Cortex of kidney (tissue), 1 donor: ENCODE results near the gene NAA15.
"Not testable (repeated sequence)": the region's sequence is repeated elsewhere in the genome, so short reads cannot be mapped to it uniquely, and the experiment has no call there.

ENCODE experiments used
- DNase-seq: peaks from one replicate; lab custom pipeline; 2025; lab: John Stamatoyannopoulos, UW

The NAA15 gene

DNA sequence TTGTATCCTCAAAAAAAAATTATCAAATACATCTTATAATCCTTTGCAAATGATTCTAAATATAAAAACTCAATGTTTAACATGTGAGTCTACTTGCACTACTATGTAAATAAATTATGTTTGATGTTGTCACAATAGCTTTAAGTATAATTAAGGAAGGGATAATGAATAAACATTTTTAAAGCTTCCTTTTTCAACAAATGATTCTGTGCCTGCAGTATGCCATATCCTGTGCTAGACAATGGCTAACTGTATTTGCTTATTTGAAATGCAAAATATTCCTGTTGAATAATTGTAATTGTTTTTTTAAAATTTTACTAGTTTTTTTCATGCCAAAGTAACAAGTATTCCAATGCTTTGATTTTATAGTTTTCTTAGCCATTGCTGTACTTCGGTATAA, 60.0 kb downstream of the NAA15 start:
- DNase-seq: no peak

DNA sequence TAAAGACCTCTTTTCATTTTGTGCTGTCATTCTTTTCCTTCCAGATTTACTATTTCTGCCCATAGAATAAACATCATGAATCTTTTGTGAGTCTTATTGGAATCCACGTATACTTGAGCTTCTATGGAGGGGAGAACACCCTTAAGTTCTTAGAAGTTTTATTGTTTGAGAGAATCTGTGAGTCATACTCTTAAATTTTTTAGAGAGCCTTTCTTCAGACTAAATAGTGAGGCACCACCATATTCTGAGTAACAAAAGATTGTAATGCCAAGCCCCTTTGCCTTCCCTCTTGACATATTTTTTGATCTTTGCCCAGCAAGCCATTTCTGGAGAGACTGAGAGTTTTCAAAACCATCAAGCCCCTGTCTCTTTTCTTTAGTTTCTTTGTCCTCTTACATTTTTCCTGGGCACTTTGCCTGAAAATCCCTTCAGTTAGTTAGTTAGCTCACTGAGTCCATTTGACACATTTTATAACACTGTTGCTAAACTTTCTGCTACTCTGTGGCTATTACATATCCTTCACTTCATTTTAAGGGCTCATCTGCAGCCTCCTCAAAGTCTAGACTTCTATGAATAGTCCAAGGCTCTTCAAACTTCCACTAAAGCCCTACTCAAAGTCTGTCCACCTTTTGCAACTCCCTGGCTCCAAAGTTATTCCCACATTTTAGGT, 66.3 kb downstream of the NAA15 start:
- DNase-seq: no peak

DNA sequence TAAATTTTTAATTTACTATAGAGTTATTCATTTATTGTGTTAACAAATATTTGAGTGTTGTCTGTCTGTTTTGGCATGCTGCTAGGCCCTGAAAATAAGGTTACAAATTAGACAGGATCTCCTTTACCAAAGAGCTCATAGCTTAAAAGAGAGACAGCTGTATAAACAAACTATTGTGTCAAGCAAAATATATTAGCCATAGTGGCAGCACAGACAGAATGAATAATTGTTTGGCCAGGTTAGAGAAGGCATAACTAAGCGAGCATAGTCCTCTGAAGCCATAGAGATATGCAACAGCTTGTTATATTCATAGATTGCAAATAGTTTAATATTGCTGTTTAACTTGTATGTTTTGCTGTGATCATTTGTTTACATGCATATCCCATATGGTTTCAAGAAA, 67.7 kb downstream of the NAA15 start:
- no peak for DNase-seq

DNA sequence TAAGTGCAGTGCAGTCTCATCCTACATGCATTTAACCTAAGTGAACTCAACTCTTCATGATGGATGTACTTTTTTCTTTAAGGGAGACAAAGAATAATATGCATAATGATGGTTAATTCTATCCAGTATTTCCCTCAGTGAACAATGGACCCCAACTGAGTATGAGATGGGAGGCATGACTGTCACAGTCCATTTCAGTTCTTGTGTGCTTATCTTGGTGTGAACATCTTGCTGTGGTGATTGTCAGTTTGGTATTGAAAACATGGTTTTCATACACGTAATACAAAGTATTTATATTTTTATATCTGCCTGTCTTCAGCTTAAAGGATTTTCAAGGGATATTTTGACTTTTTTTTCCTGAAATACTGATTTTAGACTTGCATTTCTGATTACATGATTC, 72.9 kb downstream of the NAA15 start:
- no peak for DNase-seq

DNA sequence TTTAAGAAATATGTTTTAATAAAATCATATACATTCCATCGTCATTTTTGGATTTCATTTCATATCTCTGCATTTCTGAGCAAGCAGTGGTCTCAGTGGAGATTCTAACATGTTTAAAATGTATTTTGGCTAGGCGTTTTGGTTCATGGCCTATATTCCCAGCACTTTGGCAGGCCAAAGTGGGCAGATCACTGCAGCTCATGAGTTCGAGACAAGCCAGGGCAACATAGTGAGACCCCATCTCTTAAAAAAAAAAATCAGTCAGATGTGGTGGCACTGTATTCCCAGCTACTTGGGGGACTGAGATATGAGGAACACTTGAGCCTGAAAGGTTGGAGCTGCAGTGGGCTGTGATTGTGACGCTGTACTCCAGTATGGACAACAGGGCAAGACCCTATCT, 85.1 kb downstream of the NAA15 start:
- DNase-seq: no peak

DNA sequence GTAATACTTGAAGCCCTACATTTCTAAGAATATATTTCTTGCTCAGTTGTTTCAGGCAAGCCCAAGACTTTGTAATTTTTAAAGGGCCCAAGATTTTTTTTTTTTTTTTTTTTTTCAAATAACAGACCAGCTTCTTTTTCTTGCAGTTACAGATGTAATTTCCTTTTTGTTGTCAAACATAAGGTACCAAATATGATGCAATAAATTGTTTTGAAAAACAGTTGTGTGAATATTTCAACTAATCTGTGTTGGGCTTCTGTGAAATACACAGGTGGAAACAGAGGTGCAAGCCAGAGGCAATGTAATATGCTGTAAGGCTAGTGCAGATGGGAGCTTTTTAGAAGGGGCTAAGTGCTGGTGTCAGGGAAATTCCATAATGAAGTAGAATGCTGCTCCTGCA, 87.8 kb downstream of the NAA15 start:
- no peak for DNase-seq

DNA sequence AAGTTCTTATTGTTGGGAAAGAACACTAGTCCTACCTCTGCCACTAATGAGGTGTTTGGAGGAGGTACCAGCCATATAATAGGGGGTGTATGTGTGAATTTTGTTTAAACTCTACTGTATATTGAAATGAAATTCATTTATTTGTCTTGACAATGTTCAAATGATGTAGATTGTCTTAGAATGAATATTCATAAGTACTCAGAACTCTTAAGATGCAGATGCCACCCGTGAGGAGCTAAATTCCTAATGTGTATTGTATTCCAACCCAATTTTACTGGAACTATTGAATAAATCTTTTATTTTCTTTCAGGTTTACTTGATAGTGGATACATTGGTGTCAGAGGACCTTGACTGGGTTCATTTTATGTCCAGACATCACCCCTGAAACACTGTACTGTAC, 88.7 kb downstream of the NAA15 start:
- no peak for DNase-seq

DNA sequence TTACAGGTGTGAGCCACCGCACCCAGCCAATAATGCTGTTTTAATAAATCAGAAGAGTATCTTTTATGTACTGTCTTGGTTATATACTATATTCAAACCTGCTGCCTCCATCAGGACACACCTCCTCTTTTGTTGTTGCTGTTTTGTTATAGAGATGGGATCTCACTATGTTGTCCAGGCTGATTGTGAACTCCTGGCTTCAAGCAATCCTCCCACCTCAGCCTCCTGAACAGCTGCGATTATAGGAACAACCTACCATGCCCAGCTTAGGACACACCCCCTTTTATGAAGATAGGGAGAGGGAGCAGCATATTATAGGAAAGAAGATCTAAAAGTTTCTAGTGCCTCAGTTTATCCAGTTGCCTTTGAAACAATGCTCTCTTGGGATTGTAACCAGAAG, 90.4 kb downstream of the NAA15 start:
- DNase-seq: no peak

DNA sequence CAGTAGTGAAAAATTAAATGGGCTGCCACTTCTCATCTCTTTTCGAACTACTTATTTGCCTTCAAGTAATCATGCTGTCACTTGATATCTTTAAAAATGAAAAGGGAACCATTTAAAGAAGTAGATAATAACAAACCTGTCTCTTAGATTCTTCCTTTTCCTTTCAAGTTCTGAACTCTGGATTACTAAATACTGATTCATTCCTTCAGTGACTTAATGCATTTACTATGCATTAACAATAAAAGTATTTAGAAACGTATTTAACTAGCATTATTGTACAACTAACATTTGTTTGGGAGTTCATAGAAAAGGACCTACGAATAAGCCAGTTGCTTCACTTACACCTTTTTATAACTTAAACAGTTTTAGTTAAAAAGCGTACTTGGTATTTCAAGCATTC, 91.5 kb downstream of the NAA15 start:
- no peak for DNase-seq

DNA sequence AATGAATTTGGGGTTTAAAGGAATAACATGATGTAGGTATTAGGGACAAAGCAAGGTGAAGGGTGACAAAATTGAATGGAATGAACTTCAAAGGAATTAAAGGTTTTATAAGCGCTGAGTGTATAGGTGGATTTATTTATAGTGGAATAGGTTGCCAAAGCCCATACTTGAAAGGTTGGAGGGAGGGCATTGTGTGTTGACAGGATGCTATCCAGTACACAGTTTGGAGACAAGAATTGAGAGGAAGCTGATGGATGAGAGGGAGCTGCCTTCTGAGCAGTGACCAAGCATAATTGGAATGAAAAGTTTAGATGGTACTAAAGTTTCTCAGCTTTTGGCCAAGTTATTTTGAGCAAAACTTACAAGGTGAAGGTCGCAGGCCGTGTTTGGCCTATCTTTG, 100.1 kb downstream of the NAA15 start:
- DNase-seq: no peak

DNA sequence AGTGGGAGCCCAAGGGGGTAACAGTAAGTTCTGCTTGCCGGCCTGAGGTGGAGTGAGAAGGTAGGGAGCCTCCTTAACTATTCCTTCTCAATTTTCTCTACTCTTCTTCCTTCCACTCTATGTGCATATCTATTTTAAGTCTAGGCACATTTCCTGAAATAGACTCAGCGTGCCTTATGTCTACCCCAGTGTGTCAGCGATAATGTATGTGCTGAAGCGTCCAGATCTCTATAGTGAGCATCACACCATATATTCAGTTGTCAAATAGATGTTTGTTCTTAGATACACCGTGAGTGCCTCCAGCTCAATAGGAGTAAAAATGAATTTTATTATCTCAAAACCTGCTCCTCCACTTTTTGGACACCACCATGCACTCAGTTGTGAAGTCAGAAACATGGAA, 101.1 kb downstream of the NAA15 start:
- DNase-seq: no peak

DNA sequence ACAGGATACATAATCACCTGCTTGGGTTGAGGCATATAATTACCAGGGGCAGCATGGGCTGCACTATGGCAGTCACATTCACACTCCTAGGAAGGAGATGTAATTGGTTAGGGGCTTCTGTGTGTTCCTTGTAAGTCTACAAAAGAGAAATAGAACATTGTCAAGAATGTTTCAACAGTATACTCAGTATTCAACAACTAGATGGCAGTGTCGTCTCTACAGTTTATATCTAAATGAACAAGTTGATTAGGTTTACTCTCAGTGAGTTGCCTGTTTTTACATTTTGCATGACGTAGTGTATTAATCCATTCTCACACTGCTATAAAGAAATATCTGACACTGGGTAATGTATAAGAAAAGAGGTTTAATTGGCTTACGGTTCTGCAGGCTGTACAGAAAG, 102.2 kb downstream of the NAA15 start:
- no peak for DNase-seq

DNA sequence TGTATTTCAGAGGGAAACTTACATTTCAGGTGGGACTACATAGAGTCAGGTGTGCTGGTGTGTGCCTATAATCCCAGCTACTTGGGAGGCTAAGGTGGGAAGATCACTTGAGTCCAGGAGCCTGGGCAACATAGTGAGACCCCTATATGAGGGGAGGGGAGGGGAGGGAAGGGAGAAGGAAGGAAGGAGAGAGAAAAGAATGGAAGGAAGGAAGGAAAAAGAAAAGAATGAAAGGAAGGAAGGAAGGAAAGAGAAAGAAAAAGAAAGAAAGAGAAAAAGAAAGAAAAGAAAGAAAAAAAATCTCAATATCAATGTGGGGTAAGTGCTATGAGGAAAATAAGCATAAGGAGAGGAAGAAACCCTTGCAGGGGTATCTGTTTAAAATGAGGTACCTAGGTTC, 109.0 kb downstream of the NAA15 start:
- no peak for DNase-seq

DNA sequence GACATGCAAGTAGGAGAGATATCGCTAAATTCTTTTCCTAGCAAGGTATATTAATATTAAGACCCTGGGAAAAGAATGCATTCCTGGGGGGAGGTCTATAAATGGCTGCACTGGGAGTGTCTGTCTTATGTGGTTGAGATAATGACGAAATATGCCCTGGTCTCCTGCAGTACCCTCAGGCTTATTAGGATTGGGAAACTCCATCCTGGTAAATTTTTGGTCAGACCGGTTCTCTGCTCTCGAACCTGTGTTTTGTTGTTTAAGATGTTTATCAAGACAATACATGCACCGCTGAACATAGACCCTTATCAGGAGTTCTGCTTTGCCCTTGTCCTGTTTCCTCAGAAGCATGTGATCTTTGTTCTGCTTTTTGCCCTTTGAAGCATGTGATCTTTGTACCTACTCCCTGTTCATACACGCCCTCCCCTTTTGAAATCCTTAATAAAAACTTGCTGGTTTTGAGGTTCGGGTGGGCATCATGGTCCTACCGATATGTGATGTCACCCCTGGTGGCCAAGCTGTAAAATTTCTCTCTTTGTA, 113.4 kb downstream of the NAA15 start:
- not testable (repeated sequence) for DNase-seq

DNA sequence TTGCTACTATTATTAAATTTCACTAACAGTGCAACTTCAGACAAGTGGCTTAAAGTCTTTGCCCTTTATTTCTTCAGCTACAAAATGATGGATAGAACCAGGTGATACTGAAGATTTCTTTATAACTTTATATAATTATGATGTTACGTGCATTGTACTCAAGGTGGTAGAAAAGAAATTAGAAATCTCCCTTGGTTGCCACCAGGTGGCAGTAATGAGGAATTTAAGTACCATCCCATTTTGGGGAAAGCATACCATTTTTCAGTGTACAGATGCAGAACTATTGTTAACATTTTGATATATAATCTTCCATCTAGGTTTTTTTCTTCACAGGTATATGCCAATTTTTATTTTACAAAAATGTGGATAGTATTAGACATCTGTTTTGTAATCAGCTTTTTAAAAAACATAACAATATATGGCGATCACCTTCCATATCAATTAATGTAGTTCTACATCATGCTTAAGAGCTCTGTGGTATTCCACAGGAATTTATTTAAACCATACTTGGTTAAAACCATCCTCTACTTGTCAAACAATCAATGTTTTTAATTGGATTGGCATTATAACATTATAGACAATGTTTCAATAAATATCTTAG, 114.9 kb downstream of the NAA15 start:
- DNase-seq: no peak

DNA sequence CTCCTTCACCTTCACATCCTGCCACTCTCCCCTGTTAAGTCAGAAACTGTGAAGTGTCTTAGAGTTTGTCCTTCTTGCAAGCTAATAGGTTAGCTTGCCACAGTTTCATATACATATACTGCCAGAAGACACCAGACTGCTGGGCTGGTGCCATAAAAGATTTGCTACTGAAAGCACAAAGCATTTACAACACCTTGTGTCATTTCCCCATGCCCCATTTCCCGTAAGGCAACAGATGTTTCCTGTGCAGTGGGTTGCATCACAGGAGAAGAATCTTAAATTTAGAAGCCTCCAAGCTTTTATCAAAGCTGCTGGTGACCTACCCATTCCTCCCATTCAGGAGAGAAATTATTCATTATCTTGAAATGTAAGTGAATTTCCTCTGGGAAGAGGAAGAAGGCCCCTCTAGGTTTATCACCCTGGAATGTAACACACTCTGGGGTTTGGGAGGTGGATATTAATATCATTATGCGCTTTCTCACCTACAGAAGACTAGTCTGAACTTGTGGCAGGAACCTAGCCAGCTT, 118.1 kb downstream of the NAA15 start:
- no peak for DNase-seq

DNA sequence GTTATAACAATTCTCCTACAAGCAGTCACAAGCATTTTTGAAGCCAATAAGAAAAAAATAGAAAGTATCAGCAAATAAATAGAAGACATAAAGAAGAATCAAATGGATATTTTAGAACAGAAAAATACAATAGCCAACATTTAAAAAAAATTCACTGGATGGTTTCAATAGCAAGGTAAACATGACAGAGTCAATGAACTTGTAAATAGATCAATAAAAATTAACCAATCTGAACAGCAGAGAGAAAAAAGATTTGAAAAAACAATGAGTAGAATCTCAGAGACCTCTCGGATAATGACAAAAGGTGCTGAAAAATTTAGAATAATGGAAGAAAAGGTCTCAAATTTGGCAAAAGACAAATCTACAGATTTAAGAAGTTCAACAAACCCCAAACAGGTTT, 119.3 kb downstream of the NAA15 start:
- DNase-seq: no peak

DNA sequence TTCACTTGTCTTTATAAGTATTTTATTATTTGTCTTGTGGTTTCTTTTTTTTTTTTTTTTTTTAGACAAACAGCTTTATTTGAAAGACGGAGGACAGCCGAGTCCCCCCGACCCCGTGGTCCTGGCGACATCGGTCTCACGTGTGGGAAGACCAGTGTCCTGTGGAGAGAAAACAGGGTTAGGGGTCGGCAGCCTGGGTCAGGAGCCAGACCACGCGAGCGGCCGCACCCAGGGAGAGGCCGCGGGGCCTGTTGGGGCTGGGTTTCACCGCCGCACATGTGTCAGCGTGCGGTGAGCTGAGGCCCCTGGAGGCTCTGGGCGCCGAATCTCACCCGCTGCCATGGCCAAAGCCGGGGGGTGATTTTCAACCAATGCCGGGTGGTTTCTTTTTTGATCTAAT, 134.8 kb downstream of the NAA15 start:
- no peak for DNase-seq

DNA sequence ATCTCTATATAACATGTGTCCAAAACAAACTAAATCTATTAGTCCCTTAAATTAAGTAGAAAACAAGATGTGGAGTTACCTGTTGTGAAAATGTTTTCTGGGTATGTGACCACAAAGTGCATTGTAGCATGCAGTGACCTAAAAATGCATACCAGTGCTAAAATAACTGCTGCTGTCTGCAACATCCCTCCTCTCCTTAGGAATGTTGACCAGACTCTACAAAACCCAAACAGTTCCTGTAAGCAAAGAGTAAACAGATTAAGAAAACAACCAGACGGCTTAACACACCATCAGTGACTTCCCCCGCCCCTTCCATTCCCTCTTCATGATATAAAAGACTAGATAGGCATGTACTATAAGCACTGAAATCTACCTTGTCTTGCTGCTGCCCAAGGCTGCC, 136.8 kb downstream of the NAA15 start:
- no peak for DNase-seq

DNA sequence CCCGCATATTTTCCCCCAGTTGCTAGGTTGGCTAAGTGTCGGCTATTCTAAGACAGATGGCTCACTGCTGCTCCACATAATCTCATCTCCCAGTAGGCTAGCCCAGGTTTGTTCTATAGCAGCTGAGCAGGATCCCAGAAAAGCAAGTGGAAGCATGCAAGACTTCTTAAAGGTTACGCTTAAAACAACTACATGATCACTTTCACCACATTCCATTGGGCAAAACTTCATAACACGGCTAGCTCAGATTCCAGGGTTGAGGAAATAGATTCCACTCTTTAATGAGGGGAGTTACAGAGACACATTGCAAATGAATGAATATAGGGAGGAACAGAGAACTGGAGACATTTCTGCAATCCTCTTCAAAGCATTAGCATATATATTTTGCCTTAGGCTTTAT, 139.7 kb downstream of the NAA15 start:
- DNase-seq: no peak

DNA sequence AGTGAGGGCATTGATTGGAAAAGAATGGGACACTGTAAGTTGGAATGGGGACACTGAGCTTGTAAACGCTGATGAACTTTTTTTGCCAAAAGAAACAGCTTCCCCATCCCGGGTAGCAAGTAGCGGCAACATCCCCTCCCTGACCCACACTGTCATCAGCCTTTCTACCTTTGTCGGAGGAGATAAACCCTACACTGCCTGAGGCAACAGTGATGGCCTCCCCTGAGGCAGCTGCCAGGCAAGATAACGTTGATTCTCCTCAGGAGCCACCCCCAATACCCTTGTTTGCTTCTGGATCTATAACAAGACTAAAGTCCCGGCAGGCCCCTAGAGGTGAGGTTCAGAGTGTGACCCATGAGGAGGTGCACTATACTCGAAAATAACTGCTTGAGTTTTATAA, 142.4 kb downstream of the NAA15 start:
- DNase-seq: no peak

DNA sequence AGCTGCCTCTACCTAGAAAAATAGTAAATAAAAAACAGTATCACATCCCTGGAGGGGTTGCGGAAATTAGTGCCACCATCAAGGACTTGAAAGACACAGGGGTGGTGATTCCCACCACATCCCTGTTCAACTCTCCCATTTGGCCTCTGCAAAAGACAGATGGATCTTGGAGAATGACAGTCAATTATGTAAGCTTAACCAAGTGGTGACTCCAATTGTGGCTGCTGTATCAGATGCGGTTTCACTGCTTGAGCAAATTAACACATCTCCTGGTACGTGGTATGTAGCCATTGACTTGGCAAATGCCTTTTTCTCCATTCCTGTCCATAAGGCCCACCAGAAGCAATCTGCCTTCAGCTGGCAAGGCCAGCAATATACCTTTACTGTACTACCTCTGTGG, 143.6 kb downstream of the NAA15 start:
- DNase-seq: not testable (repeated sequence)

DNA sequence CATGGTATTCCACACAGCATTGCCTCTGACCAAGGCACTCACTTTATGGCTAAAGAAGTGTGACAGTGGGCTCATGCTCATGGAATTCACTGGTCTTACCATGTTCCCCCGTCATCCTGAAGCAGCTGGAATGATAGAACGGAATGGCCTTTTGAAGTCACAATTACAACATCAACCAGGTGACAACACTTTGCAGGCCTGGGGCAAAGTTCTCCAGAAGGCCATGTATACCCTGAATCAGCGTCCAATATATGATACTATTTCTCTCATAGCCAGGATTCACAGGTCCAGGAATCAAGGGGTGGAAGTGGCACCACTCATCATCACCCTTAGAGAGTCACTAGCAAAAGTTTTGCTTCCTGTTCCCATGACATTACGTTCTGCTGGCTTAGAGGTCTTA, 145.8 kb downstream of the NAA15 start:
- not testable (repeated sequence) for DNase-seq

DNA sequence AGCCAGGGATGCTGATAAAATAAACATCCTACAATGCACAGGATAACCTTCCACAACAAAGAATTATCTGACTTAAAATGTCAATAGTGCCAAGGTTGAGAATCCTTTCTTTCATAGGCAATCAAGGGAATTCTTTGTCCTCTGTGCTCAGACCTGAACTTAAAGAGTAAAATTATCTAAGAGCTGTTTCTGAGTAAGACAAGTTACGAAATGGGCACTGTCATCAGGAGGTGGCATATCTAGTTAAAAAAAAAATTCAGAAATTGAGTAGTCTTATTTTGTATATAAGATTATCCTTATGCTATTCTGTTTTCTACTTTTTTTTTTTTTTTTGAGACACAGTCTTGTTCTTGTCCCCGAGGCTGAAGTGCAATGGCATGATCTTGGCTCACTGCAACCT, 149.3 kb downstream of the NAA15 start:
- no peak for DNase-seq
